Thoracic aorta (tissue), 2 donors: ENCODE measurements around the gene SYT13. TPM values are rescaled to one million over a fixed set of nuclear protein-coding genes. Genes with fewer than 3 reads are reported as not detected.

ENCODE experiments used
- ATAC-seq: fragments of 150-250 bp; one replicate; pipeline ENCODE4 v1.8.0; 2017; ENCODE audit warnings: low read depth; ENCODE audit not compliant: insufficient number of reproducible peaks, low FRiP score
- DNase-seq: peaks from one replicate; pipeline ENCODE4 v3.0.0-alpha.2; 2020; ENCODE audit warnings: low spot score
- H3K27ac ChIP-seq, 2 donors: fragments of 200-600 bp; sonication (generic); 1 replicate in 1 of 2; 2 replicates in 1 of 2; pipeline ENCODE4 v1.5.1; 2016; ENCODE audit warnings: mild to moderate bottlenecking in 2 of 2, moderate library complexity in 2 of 2
- H3K27me3 ChIP-seq: fragments of 200-600 bp; sonication (generic); replicated peaks from 2 replicates; pipeline ENCODE4 v1.6.0; 2016; ENCODE audit warnings: mild to moderate bottlenecking; ENCODE audit not compliant: insufficient read depth
- H3K36me3 ChIP-seq: fragments of 200-600 bp; sonication (generic); one replicate; pipeline ENCODE4 v1.5.1; 2016
- H3K4me1 ChIP-seq, 2 donors: fragments of 200-600 bp; sonication (generic); 1 replicate in 1 of 2; 2 replicates in 1 of 2; pipeline versions ENCODE4 v1.5.1 to v1.6.0; 2016; ENCODE audit warnings: low read depth in 2 of 2, mild to moderate bottlenecking in 1 of 2; ENCODE audit not compliant: control insufficient read depth in 1 of 2
- H3K4me3 ChIP-seq: fragments of 200-600 bp; sonication (generic); 2 replicates; pipeline ENCODE4 v1.5.1; 2016; ENCODE audit warnings: mild to moderate bottlenecking
- H3K9me3 ChIP-seq: fragments of 200-600 bp; sonication (generic); 2 replicates; pipeline ENCODE4 v1.5.1; 2016
- CTCF ChIP-seq: fragments of 200-600 bp; sonication (generic); IDR thresholded peaks from one replicate; pipeline ENCODE4 v1.5.1; 2019; ENCODE audit warnings: antibody characterized with exemption
- total RNA-seq, 2 donors: library from RNA; depleted of rRNA; stranded (reverse); fragments of >200 nt; gene quantifications; one replicate each; pipeline versions ENCODE4 v1.1.0 to v1.2.3, GENCODE V29; 2016

Gene SYT13
- total RNA-seq, 2 donors from 2014 or later = not detected

- no peak for TF ChIP-seq CTCF
- Histone ChIP-seq H3K27ac (no peak overlapping the region), H3K27me3 (no peaks in the 10 kb centered on the region), H3K4me3 (no peak overlapping the region), H3K9me3 (no peaks in the 10 kb centered on the region), H3K4me1 (peaks cover 31 to 57% of the 10 kb centered on the region in 2 donors), H3K36me3 (peaks cover 4% of the 10 kb centered on the region)
- ATAC-seq (no peak), DNase-seq (no peak)
Measured at GRCh38 chr11:45205978-45206377, 80.2 kb downstream of the SYT13 start.

GRCh38 chr11:45204761-45205160, 81.4 kb downstream of the SYT13 start:
- ATAC-seq (no peak), DNase-seq (no peak)
- Histone ChIP-seq H3K36me3 (peaks cover 4% of the 10 kb centered on the region), H3K4me1 (peaks cover 23 to 44% of the 10 kb centered on the region in 2 donors), H3K4me3 (no peak overlapping the region), H3K27ac (no peak overlapping the region), H3K9me3 (no peaks in the 10 kb centered on the region), H3K27me3 (no peaks in the 10 kb centered on the region)
- no peak for TF ChIP-seq CTCF

GRCh38 chr11:45193695-45194094, 92.4 kb downstream of the SYT13 start:
- Histone ChIP-seq H3K27me3 (no peaks in the 10 kb centered on the region), H3K4me3 (no peak overlapping the region), H3K4me1 (peaks cover 0 to 11% of the 10 kb centered on the region in 2 donors), H3K9me3 (no peaks in the 10 kb centered on the region), H3K27ac (no peak overlapping the region), H3K36me3 (peaks cover 11% of the 10 kb centered on the region)
- ATAC-seq = no peak
- TF ChIP-seq CTCF = no peak
- DNase-seq = no peak

Other genes with a start within 250 kb of the SYT13 start
- 10 to 100 TPM; 23.8 to 30.5 TPM for gene PRDM11, start 139.7 kb downstream of the SYT13 start, total RNA-seq